Liver (tissue), 9 donors: ENCODE measurements around the gene LVRN. TPM values are rescaled to one million over a fixed set of nuclear protein-coding genes. Genes with fewer than 3 reads are reported as not detected.

ENCODE experiments used
- DNase-seq: peaks from one replicate; pipeline ENCODE4 v3.0.0-alpha.2; 2017; ENCODE audit warnings: low spot score
- H3K27ac ChIP-seq, 2 donors: one replicate each; pipeline ENCODE4 v1.7.0; 2013; ENCODE audit warnings: inconsistent platforms in 2 of 2, low read length in 2 of 2, control low read depth in 1 of 2, low read depth in 1 of 2, mild to moderate bottlenecking in 1 of 2
- H3K27me3 ChIP-seq, 4 donors: one replicate each; pipeline versions ENCODE4 v1.6.1 to v1.7.0; 2013; ENCODE audit warnings: low read length in 3 of 4, inconsistent platforms in 1 of 4, mild to moderate bottlenecking in 1 of 4, moderate library complexity in 1 of 4; ENCODE audit not compliant: control insufficient read depth in 4 of 4, insufficient read depth in 4 of 4
- H3K36me3 ChIP-seq, 4 donors: one replicate each; pipeline versions ENCODE4 v1.6.1 to v1.7.0; 2013; ENCODE audit warnings: low read length in 3 of 4, mild to moderate bottlenecking in 3 of 4, low read depth in 1 of 4, moderate library complexity in 1 of 4; ENCODE audit not compliant: control insufficient read depth in 4 of 4, insufficient read depth in 3 of 4
- H3K4me1 ChIP-seq, 4 donors: one replicate each; pipeline versions ENCODE4 v1.6.1 to v1.7.0; 2013; ENCODE audit warnings: low read length in 3 of 4, mild to moderate bottlenecking in 3 of 4, moderate library complexity in 1 of 4; ENCODE audit not compliant: control insufficient read depth in 4 of 4, insufficient read depth in 4 of 4
- H3K4me3 ChIP-seq, 3 donors: one replicate each; pipeline versions ENCODE4 v1.6.1 to v1.7.0; 2013; ENCODE audit warnings: low read length in 3 of 3, control low read depth in 1 of 3, low read depth in 1 of 3, mild to moderate bottlenecking in 1 of 3
- H3K9ac ChIP-seq, 2 donors: one replicate each; pipeline ENCODE4 v1.7.0; 2013; ENCODE audit warnings: low read length in 2 of 2, mild to moderate bottlenecking in 2 of 2, moderate library complexity in 2 of 2, control low read depth in 1 of 2, low read depth in 1 of 2
- H3K9me3 ChIP-seq, 4 donors: one replicate each; pipeline versions ENCODE4 v1.6.1 to v1.7.0; 2013; ENCODE audit warnings: low read length in 3 of 4; ENCODE audit not compliant: control insufficient read depth in 4 of 4
- EGR1 ChIP-seq, 2 donors: IDR thresholded peaks; 2 replicates each; pipeline ENCODE4 v1.6.1; 2016 to 2018; ENCODE audit warnings: antibody characterized with exemption in 2 of 2, low read depth in 2 of 2
- FOXA1 ChIP-seq: IDR thresholded peaks from 2 replicates; pipeline ENCODE4 v1.6.1; 2016; ENCODE audit warnings: antibody characterized with exemption
- FOXA2 ChIP-seq: IDR thresholded peaks from 2 replicates; pipeline ENCODE4 v1.6.1; 2016; ENCODE audit warnings: antibody characterized with exemption
- GABPA ChIP-seq, 2 donors: IDR thresholded peaks in 1 of 2; conservative IDR thresholded peaks in 1 of 2; 2 replicates each; pipeline ENCODE4 v1.6.1; 2016; ENCODE audit warnings: antibody characterized with exemption in 2 of 2, mild to moderate bottlenecking in 1 of 2, moderate library complexity in 1 of 2
- HNF4A ChIP-seq, 2 donors: conservative IDR thresholded peaks; 2 replicates each; pipeline ENCODE4 v1.6.1; 2016; ENCODE audit warnings: antibody characterized with exemption in 2 of 2, mild to moderate bottlenecking in 2 of 2
- HNF4G ChIP-seq: IDR thresholded peaks from 2 replicates; pipeline ENCODE4 v1.6.1; 2016; ENCODE audit warnings: antibody characterized with exemption
- JUND ChIP-seq, 2 donors: IDR thresholded peaks; 2 replicates each; pipeline ENCODE4 v1.6.1; 2016; ENCODE audit warnings: antibody characterized with exemption in 2 of 2
- NR2F2 ChIP-seq: IDR thresholded peaks from 2 replicates; pipeline ENCODE4 v1.6.1; 2016; ENCODE audit warnings: antibody characterized with exemption
- RAD21 ChIP-seq, 2 donors: IDR thresholded peaks; 2 replicates each; pipeline ENCODE4 v1.6.1; 2016; ENCODE audit warnings: antibody characterized with exemption in 2 of 2, mild to moderate bottlenecking in 2 of 2
- RXRA ChIP-seq, 2 donors: IDR thresholded peaks; 2 replicates each; pipeline ENCODE4 v1.6.1; 2017 to 2018; ENCODE audit warnings: antibody characterized with exemption in 2 of 2, mild to moderate bottlenecking in 1 of 2
- SP1 ChIP-seq: IDR thresholded peaks from 2 replicates; pipeline ENCODE4 v1.6.1; 2018; ENCODE audit warnings: antibody characterized with exemption, mild to moderate bottlenecking
- TAF1 ChIP-seq: conservative IDR thresholded peaks from 2 replicates; pipeline ENCODE4 v1.6.1; 2016; ENCODE audit warnings: antibody characterized with exemption, mild to moderate bottlenecking
- YY1 ChIP-seq: IDR thresholded peaks from 2 replicates; pipeline ENCODE4 v1.6.1; 2016; ENCODE audit warnings: antibody characterized with exemption, mild to moderate bottlenecking
- WGBS: extraction: QIAGEN DNeasy Blood & Tissue Kit; methylation state at CpG from one replicate; pipeline ENCODE4 v1.1.7; 2013; 5-methylcytosine and 5-hydroxymethylcytosine counted together
- polyA plus RNA-seq, 2 donors: library from polyadenylated mRNA; stranded (reverse) in 1 of 2; unstranded in 1 of 2; fragments of 200-250 nt in 1 of 2; fragments of >200 nt in 1 of 2; fragmentation: Nextera tagmentation in 1 of 2; extraction: Ambion mirVana in 1 of 2; gene quantifications; one replicate each; pipeline versions ENCODE4 v1.2.1 to v1.2.3, GENCODE V29; 2013 to 2015
- total RNA-seq, 2 donors: library from RNA; depleted of rRNA; stranded (reverse); fragments of >200 nt; gene quantifications; one replicate each; pipeline ENCODE4 v1.2.3, GENCODE V29; 2014
- TF ChIP-seq, protein P1 (sequence below): IDR thresholded peaks from 2 replicates; pipeline ENCODE4 v1.6.1; 2016; ENCODE audit warnings: antibody characterized with exemption
- TF ChIP-seq, protein P2 (sequence below): IDR thresholded peaks from 2 replicates; pipeline ENCODE4 v1.6.1; 2016; ENCODE audit warnings: antibody characterized with exemption
- TF ChIP-seq, protein P3 (sequence below): fragments of 150-350 bp; IDR thresholded peaks from 2 replicates; pipeline ENCODE4 v1.5.1; 2017; ENCODE audit warnings: improper control_type of control experiment, low read depth, low read length; ENCODE audit not compliant: missing input control
- TF ChIP-seq, protein P4 (sequence below): IDR thresholded peaks from 2 replicates; pipeline ENCODE4 v1.6.1; 2016; ENCODE audit warnings: antibody characterized with exemption
- TF ChIP-seq, protein P5 (sequence below): IDR thresholded peaks from 2 replicates; pipeline ENCODE4 v1.6.1; 2016; ENCODE audit warnings: antibody characterized with exemption, mild to moderate bottlenecking
- donor health status: healthy.
- donor health status: healthy.
- donor health status: healthy.
- donor health status: healthy.
- donor health status: healthy.

The LVRN gene
- total and polyA plus RNA-seq, 4 donors, result 0.05 to 0.17 (median 0.11) TPM; not detected in 1

DNA sequence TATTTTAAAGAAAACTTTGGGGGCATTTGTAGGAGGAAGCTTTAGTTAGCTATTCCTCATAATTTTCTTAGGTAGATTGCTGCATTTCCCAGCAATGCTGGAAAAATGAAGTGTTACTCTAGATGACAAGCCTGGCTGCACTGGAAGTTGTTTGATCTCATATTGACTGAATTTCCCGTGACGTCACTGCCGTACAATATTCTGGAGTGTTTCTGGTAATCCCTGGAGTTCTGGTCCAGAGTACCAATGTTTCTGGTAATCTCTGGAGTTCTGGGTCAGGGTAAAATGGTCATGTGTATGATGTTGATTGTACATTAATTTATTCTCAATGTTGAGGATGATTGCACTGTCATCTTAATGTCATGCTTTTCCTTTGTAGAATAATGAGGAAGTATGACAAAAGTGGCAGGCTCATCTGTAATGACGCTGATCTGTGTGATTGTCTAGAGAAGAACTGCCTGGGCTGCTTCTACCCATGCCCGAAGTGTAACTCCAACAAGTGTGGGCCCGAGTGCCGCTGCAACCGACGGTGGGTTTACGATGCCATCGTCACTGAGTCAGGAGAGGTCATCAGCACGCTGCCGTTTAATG lies 96.2 kb downstream of the LVRN start:
- DNase-seq, result no peak
- 84% methylated on average over 13 of the region's 13 CpGs for WGBS
- H3K27me3 ChIP-seq, result no peaks in the 10 kb centered on the region
- H3K4me1 ChIP-seq, result no peaks in the 10 kb centered on the region
- TF ChIP-seq, protein P1, sequence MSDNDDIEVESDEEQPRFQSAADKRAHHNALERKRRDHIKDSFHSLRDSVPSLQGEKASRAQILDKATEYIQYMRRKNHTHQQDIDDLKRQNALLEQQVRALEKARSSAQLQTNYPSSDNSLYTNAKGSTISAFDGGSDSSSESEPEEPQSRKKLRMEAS, result no peak
- TF ChIP-seq RXRA (IDR thresholded peaks at IDR 0.05), result no peak
- no peak for TF ChIP-seq JUND (IDR thresholded peaks at IDR 0.05)
- TF ChIP-seq, protein P2, sequence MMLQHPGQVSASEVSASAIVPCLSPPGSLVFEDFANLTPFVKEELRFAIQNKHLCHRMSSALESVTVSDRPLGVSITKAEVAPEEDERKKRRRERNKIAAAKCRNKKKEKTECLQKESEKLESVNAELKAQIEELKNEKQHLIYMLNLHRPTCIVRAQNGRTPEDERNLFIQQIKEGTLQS, result no peak
- no peak for TF ChIP-seq GABPA (IDR thresholded peaks at IDR 0.05 in 1 of 2, conservative IDR thresholded peaks at IDR 0.05 in 1 of 2)
- no peak for TF ChIP-seq RAD21 (IDR thresholded peaks at IDR 0.05)
- no peak for TF ChIP-seq SP1
- TF ChIP-seq, protein P3, sequence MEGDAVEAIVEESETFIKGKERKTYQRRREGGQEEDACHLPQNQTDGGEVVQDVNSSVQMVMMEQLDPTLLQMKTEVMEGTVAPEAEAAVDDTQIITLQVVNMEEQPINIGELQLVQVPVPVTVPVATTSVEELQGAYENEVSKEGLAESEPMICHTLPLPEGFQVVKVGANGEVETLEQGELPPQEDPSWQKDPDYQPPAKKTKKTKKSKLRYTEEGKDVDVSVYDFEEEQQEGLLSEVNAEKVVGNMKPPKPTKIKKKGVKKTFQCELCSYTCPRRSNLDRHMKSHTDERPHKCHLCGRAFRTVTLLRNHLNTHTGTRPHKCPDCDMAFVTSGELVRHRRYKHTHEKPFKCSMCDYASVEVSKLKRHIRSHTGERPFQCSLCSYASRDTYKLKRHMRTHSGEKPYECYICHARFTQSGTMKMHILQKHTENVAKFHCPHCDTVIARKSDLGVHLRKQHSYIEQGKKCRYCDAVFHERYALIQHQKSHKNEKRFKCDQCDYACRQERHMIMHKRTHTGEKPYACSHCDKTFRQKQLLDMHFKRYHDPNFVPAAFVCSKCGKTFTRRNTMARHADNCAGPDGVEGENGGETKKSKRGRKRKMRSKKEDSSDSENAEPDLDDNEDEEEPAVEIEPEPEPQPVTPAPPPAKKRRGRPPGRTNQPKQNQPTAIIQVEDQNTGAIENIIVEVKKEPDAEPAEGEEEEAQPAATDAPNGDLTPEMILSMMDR, result no peak
- TF ChIP-seq FOXA2, result no peak
- no peak for TF ChIP-seq EGR1 (IDR thresholded peaks at IDR 0.05; ENCODE audit: low read depth in 2 of 2)
- TF ChIP-seq, protein P4, sequence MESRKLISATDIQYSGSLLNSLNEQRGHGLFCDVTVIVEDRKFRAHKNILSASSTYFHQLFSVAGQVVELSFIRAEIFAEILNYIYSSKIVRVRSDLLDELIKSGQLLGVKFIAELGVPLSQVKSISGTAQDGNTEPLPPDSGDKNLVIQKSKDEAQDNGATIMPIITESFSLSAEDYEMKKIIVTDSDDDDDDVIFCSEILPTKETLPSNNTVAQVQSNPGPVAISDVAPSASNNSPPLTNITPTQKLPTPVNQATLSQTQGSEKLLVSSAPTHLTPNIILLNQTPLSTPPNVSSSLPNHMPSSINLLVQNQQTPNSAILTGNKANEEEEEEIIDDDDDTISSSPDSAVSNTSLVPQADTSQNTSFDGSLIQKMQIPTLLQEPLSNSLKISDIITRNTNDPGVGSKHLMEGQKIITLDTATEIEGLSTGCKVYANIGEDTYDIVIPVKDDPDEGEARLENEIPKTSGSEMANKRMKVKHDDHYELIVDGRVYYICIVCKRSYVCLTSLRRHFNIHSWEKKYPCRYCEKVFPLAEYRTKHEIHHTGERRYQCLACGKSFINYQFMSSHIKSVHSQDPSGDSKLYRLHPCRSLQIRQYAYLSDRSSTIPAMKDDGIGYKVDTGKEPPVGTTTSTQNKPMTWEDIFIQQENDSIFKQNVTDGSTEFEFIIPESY, result no peak
- no peak overlapping the region for H3K9ac ChIP-seq
- no peaks in the 10 kb centered on the region for H3K36me3 ChIP-seq
- H3K4me3 ChIP-seq, result no peak overlapping the region
- H3K9me3 ChIP-seq, result no peaks in the 10 kb centered on the region
- no peak overlapping the region for H3K27ac ChIP-seq

DNA sequence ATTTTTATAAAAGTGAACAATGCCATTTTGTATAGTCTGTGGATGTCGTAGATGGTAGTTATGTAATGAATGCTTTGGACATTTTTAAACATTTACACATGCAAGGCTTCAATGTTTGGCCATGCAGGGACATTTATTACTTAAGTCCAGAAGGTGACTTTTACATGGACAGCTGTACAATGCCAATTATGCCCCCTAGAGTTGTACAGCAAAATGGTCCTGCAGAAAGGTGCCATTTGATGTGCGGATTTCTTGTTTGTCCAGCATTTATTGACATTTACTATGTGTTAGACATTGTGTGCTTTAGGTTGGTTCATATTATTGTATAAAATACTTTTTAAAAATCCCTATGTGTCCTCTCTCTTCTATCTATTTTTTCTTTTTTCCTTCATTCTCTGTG lies 100.1 kb downstream of the LVRN start:
- H3K27me3 ChIP-seq, result no peaks in the 10 kb centered on the region
- H3K27ac ChIP-seq, result no peak overlapping the region
- H3K9me3 ChIP-seq, result no peaks in the 10 kb centered on the region
- H3K4me3 ChIP-seq, result no peak overlapping the region
- H3K36me3 ChIP-seq, result no peaks in the 10 kb centered on the region
- TF ChIP-seq, protein P3, result no peak
- TF ChIP-seq SP1 (no peak), FOXA1 (no peak), RXRA (IDR thresholded peaks at IDR 0.05) (no peak), FOXA2 (no peak), JUND (IDR thresholded peaks at IDR 0.05) (no peak), YY1 (no peak), EGR1 (IDR thresholded peaks at IDR 0.05; ENCODE audit: low read depth in 2 of 2) (no peak), NR2F2 (no peak), TAF1 (no peak), RAD21 (IDR thresholded peaks at IDR 0.05) (no peak), HNF4G (no peak), GABPA (IDR thresholded peaks at IDR 0.05 in 1 of 2, conservative IDR thresholded peaks at IDR 0.05 in 1 of 2) (no peak), HNF4A (conservative IDR thresholded peaks at IDR 0.05) (no peak)
- TF ChIP-seq, protein P4, result no peak
- TF ChIP-seq, protein P2, result no peak
- TF ChIP-seq, protein P1, result no peak
- TF ChIP-seq, protein P5, sequence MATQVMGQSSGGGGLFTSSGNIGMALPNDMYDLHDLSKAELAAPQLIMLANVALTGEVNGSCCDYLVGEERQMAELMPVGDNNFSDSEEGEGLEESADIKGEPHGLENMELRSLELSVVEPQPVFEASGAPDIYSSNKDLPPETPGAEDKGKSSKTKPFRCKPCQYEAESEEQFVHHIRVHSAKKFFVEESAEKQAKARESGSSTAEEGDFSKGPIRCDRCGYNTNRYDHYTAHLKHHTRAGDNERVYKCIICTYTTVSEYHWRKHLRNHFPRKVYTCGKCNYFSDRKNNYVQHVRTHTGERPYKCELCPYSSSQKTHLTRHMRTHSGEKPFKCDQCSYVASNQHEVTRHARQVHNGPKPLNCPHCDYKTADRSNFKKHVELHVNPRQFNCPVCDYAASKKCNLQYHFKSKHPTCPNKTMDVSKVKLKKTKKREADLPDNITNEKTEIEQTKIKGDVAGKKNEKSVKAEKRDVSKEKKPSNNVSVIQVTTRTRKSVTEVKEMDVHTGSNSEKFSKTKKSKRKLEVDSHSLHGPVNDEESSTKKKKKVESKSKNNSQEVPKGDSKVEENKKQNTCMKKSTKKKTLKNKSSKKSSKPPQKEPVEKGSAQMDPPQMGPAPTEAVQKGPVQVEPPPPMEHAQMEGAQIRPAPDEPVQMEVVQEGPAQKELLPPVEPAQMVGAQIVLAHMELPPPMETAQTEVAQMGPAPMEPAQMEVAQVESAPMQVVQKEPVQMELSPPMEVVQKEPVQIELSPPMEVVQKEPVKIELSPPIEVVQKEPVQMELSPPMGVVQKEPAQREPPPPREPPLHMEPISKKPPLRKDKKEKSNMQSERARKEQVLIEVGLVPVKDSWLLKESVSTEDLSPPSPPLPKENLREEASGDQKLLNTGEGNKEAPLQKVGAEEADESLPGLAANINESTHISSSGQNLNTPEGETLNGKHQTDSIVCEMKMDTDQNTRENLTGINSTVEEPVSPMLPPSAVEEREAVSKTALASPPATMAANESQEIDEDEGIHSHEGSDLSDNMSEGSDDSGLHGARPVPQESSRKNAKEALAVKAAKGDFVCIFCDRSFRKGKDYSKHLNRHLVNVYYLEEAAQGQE, result no peak
- no peak for DNase-seq
- no peaks in the 10 kb centered on the region for H3K4me1 ChIP-seq
- H3K9ac ChIP-seq, result no peak overlapping the region
- 75% methylated on average over 2 of the region's 2 CpGs for WGBS
